Measurements from ENCODE around the gene GRIN3A.
"Not testable (repeated sequence)": the region's sequence is repeated elsewhere in the genome, so short reads cannot be mapped to it uniquely, and the experiment has no call there.

Gene GRIN3A

GRCh38 chr9:101738566-101739183, at the start of gene GRIN3A:
TSS of gene GRIN3A (minus strand) at chr9:101738647. CDS start at chr9:101737979, 668 bp downstream.
- no peak for DNase-seq (ENCODE audit: low read depth in 2 of 2)

- no peak for DNase-seq (ENCODE audit: low read depth in 2 of 2)
Measured at GRCh38 chr9:101787891-101788290, 49.4 kb upstream of the GRIN3A start.

- no peak for DNase-seq (ENCODE audit: low read depth in 2 of 2)
Measured at GRCh38 chr9:101778332-101778731, 39.9 kb upstream of the GRIN3A start.

GRCh38 chr9:101764472-101764871, 26.0 kb upstream of the GRIN3A start:
- no peak for DNase-seq (ENCODE audit: low read depth in 2 of 2)

GRCh38 chr9:101758304-101758930, 20.0 kb upstream of the GRIN3A start:
- no peak for DNase-seq (ENCODE audit: low read depth in 2 of 2)

- DNase-seq (ENCODE audit: low read depth in 2 of 2) = no peak
Measured at GRCh38 chr9:101753716-101754115, 15.3 kb upstream of the GRIN3A start.

GRCh38 chr9:101751895-101752294, 13.4 kb upstream of the GRIN3A start:
- no peak for DNase-seq (ENCODE audit: low read depth in 2 of 2)

GRCh38 chr9:101739311-101739710, 864 bp upstream of the GRIN3A start:
- DNase-seq (ENCODE audit: low read depth in 2 of 2) = no peak

GRCh38 chr9:101737705-101738565, 512 bp downstream of the GRIN3A start:
- no peak for DNase-seq (ENCODE audit: low read depth in 2 of 2)

- DNase-seq (ENCODE audit: low read depth in 2 of 2) = no peak
Measured at GRCh38 chr9:101737165-101737704, 1.2 kb downstream of the GRIN3A start.

- DNase-seq (ENCODE audit: low read depth in 2 of 2) = no peak
Measured at GRCh38 chr9:101736717-101737116, 1.7 kb downstream of the GRIN3A start.

GRCh38 chr9:101731429-101731828, 7.0 kb downstream of the GRIN3A start:
- no peak for DNase-seq (ENCODE audit: low read depth in 2 of 2)

- no peak for DNase-seq (ENCODE audit: low read depth in 2 of 2)
Measured at GRCh38 chr9:101727612-101728524, 10.6 kb downstream of the GRIN3A start.

- DNase-seq (ENCODE audit: low read depth in 2 of 2) = not testable (repeated sequence)
Measured at GRCh38 chr9:101724271-101724670, 14.2 kb downstream of the GRIN3A start.

GRCh38 chr9:101718192-101718591, 20.3 kb downstream of the GRIN3A start:
- no peak for DNase-seq (ENCODE audit: low read depth in 2 of 2)

GRCh38 chr9:101716629-101717028, 21.8 kb downstream of the GRIN3A start:
- DNase-seq (ENCODE audit: low read depth in 2 of 2) = no peak

- peak in 1 of 2 donors; percentile 25 for DNase-seq (ENCODE audit: low read depth in 2 of 2)
Measured at GRCh38 chr9:101711330-101711941, 27.0 kb downstream of the GRIN3A start.

GRCh38 chr9:101708855-101709254, 29.6 kb downstream of the GRIN3A start:
- DNase-seq (ENCODE audit: low read depth in 2 of 2) = no peak

GRCh38 chr9:101707721-101708120, 30.7 kb downstream of the GRIN3A start:
- no peak for DNase-seq (ENCODE audit: low read depth in 2 of 2)

- no peak for DNase-seq (ENCODE audit: low read depth in 2 of 2)
Measured at GRCh38 chr9:101706997-101707396, 31.4 kb downstream of the GRIN3A start.

GRCh38 chr9:101706261-101706798, 32.1 kb downstream of the GRIN3A start:
- DNase-seq (ENCODE audit: low read depth in 2 of 2) = no peak

Data from stimulated activated CD4-positive, alpha-beta T cell treated with anti-CD3 and anti-CD28 coated beads, Interleukin-4, amount 100 ng/mL, for 48 hours (primary cell).